Activated CD4-positive, alpha-beta memory T cell treated with anti-CD3 and anti-CD28 coated beads, Interleukin-2, amount 10 ng/mL, durations not matched to agents 7 days and 5 days (primary cell): Measurements from ENCODE around the gene MLC1. TPM values are rescaled to one million over a fixed set of nuclear protein-coding genes. Genes with fewer than 3 reads are reported as not detected.

ENCODE experiments used
- CTCF ChIA-PET: fragments of 350-600 bp; sonication (Branson Sonifier 250); formaldehyde crosslinking; loops from one replicate; lab custom pipeline; 2021; ENCODE audit warnings: antibody characterized with exemption, inconsistent platforms; lab: Charles Lee
- POLR2A ChIA-PET: fragments of 350-600 bp; sonication (Branson Sonifier 250); formaldehyde crosslinking; loops from one replicate; lab custom pipeline; 2021; ENCODE audit warnings: antibody characterized with exemption; lab: Charles Lee
- DNase-seq: peaks from one replicate; pipeline ENCODE4 v3.0.0-alpha.2; 2020
- H3K27ac Mint-ChIP-seq: one replicate; pipeline ENCODE4 v1.8.0; 2021; ENCODE audit warnings: mild to moderate bottlenecking, mixed read lengths
- H3K27me3 Mint-ChIP-seq: one replicate; pipeline ENCODE4 v1.8.0; 2021; ENCODE audit warnings: mixed read lengths
- H3K36me3 Mint-ChIP-seq: one replicate; pipeline ENCODE4 v1.8.0; 2021; ENCODE audit warnings: low read depth, mixed read lengths
- H3K4me1 Mint-ChIP-seq: one replicate; pipeline ENCODE4 v1.8.0; 2021; ENCODE audit warnings: mixed read lengths
- H3K4me3 Mint-ChIP-seq: one replicate; pipeline ENCODE4 v1.8.0; 2021; ENCODE audit warnings: mild to moderate bottlenecking, mixed read lengths
- H3K9me3 Mint-ChIP-seq: one replicate; pipeline ENCODE4 v1.8.0; 2021; ENCODE audit warnings: mixed read lengths
- total RNA-seq, 2 experiments: library from RNA; stranded (reverse); gene quantifications; one replicate each; pipeline ENCODE4 v1.2.3, GENCODE V29; 2021

The MLC1 gene
- total RNA-seq, 2 experiments from 2014 or later, result 0.30 to 0.50 TPM

GRCh38 chr22:50041361-50042065 lies 43.7 kb downstream of the MLC1 start:
- peaks cover 15% of the 10 kb centered on the region for H3K27me3 Mint-ChIP-seq
- no peak overlapping the region for H3K27ac Mint-ChIP-seq
- H3K4me1 Mint-ChIP-seq, result peaks cover 9% of the 10 kb centered on the region
- H3K9me3 Mint-ChIP-seq, result peaks cover 2% of the 10 kb centered on the region
- no peak for DNase-seq
- H3K36me3 Mint-ChIP-seq, result no peaks in the 10 kb centered on the region
- CTCF ChIA-PET, result no interaction called here
- POLR2A ChIA-PET, result no interaction called here
- H3K4me3 Mint-ChIP-seq, result no peak overlapping the region

GRCh38 chr22:50040717-50041116 lies 44.5 kb downstream of the MLC1 start:
- H3K4me3 Mint-ChIP-seq, result no peak overlapping the region
- ChIA-PET CTCF (interaction anchor here (1.0 kb wide), 1 partner anchor 10 kb away, joined by 4 read pairs; no protein-coding TSS in a partner anchor), POLR2A (no interaction called here)
- peaks cover 2% of the 10 kb centered on the region for H3K9me3 Mint-ChIP-seq
- H3K27ac Mint-ChIP-seq, result no peak overlapping the region
- peaks cover 9% of the 10 kb centered on the region for H3K4me1 Mint-ChIP-seq
- H3K36me3 Mint-ChIP-seq, result no peaks in the 10 kb centered on the region
- H3K27me3 Mint-ChIP-seq, result peaks cover 15% of the 10 kb centered on the region
- no peak for DNase-seq

GRCh38 chr22:50039669-50040443 lies 45.4 kb downstream of the MLC1 start:
- no peak for DNase-seq
- ChIA-PET CTCF (interaction anchor here (1.0 kb wide), 1 partner anchor 9 kb away, joined by 4 read pairs; no protein-coding TSS in a partner anchor), POLR2A (no interaction called here)
- Mint-ChIP-seq H3K36me3 (no peaks in the 10 kb centered on the region), H3K4me3 (no peak overlapping the region), H3K4me1 (peaks cover 10% of the 10 kb centered on the region), H3K9me3 (peaks cover 2% of the 10 kb centered on the region), H3K27ac (no peak overlapping the region), H3K27me3 (peaks cover 15% of the 10 kb centered on the region)

- no peak overlapping the region for H3K4me3 Mint-ChIP-seq
- peaks cover 11% of the 10 kb centered on the region for H3K4me1 Mint-ChIP-seq
- no peak for DNase-seq
- H3K9me3 Mint-ChIP-seq, result peaks cover 2% of the 10 kb centered on the region
- ChIA-PET POLR2A (no interaction called here), CTCF (interaction anchor here (0.6 kb wide), 1 partner anchor 146 kb away, joined by 3 read pairs; no protein-coding TSS in a partner anchor)
- peaks cover 8% of the 10 kb centered on the region for H3K27me3 Mint-ChIP-seq
- no peak overlapping the region for H3K27ac Mint-ChIP-seq
- H3K36me3 Mint-ChIP-seq, result no peaks in the 10 kb centered on the region
Observed at GRCh38 chr22:50035976-50036724, 49.1 kb downstream of the MLC1 start.

- no peak for DNase-seq
- peaks cover 8% of the 10 kb centered on the region for H3K27me3 Mint-ChIP-seq
- H3K4me1 Mint-ChIP-seq, result peaks cover 11% of the 10 kb centered on the region
- CTCF ChIA-PET, result no interaction called here
- no peaks in the 10 kb centered on the region for H3K36me3 Mint-ChIP-seq
- H3K4me3 Mint-ChIP-seq, result no peak overlapping the region
- H3K27ac Mint-ChIP-seq, result no peak overlapping the region
- H3K9me3 Mint-ChIP-seq, result peaks cover 2% of the 10 kb centered on the region
- POLR2A ChIA-PET, result interaction anchor here (0.9 to 1.1 kb wide), 2 partner anchors 65 to 110 kb away, joined by 3 read pairs; no protein-coding TSS in a partner anchor
Observed at GRCh38 chr22:50035131-50035881, 49.9 kb downstream of the MLC1 start.

GRCh38 chr22:50034126-50035081 lies 50.8 kb downstream of the MLC1 start:
- Mint-ChIP-seq H3K27me3 (peaks cover 8% of the 10 kb centered on the region), H3K4me3 (no peak overlapping the region), H3K9me3 (peaks cover 2% of the 10 kb centered on the region), H3K27ac (no peak overlapping the region), H3K4me1 (peaks cover 14% of the 10 kb centered on the region), H3K36me3 (no peaks in the 10 kb centered on the region)
- CTCF ChIA-PET, result no interaction called here
- DNase-seq, result peak; percentile 41
- POLR2A ChIA-PET, result interaction anchor here (0.9 to 1.1 kb wide), 2 partner anchors 64 to 109 kb away, joined by 3 read pairs; no protein-coding TSS in a partner anchor

GRCh38 chr22:50032941-50033601 lies 52.2 kb downstream of the MLC1 start:
- POLR2A ChIA-PET, result no interaction called here
- Mint-ChIP-seq H3K27ac (no peak overlapping the region), H3K9me3 (no peaks in the 10 kb centered on the region), H3K27me3 (peaks cover 8% of the 10 kb centered on the region), H3K4me3 (no peak overlapping the region), H3K36me3 (no peaks in the 10 kb centered on the region), H3K4me1 (peaks cover 16% of the 10 kb centered on the region)
- CTCF ChIA-PET, result interaction anchor here (0.5 kb wide), 1 partner anchor 72 kb away, joined by 3 read pairs; no protein-coding TSS in a partner anchor
- no peak for DNase-seq

GRCh38 chr22:50032109-50032871 lies 52.9 kb downstream of the MLC1 start:
- no peak overlapping the region for H3K27ac Mint-ChIP-seq
- H3K4me1 Mint-ChIP-seq, result peaks cover 22% of the 10 kb centered on the region
- H3K36me3 Mint-ChIP-seq, result no peaks in the 10 kb centered on the region
- no peak overlapping the region for H3K4me3 Mint-ChIP-seq
- CTCF ChIA-PET, result interaction anchor here (0.7 to 0.8 kb wide), 2 partner anchors 99 to 265 kb away, joined by 3 read pairs; no protein-coding TSS in a partner anchor
- H3K9me3 Mint-ChIP-seq, result no peaks in the 10 kb centered on the region
- POLR2A ChIA-PET, result interaction anchor here (2.6 kb wide), 1 partner anchor 102 kb away, joined by 21 read pairs; no protein-coding TSS in a partner anchor
- no peak for DNase-seq
- H3K27me3 Mint-ChIP-seq, result peaks cover 9% of the 10 kb centered on the region

- H3K27me3 Mint-ChIP-seq, result peaks cover 9% of the 10 kb centered on the region
- DNase-seq, result no peak
- H3K4me1 Mint-ChIP-seq, result peaks cover 24% of the 10 kb centered on the region
- H3K27ac Mint-ChIP-seq, result no peak overlapping the region
- ChIA-PET POLR2A (interaction anchor here (1.3 to 2.6 kb wide), 2 partner anchors 98 to 101 kb away, joined by 8 to 21 read pairs; no protein-coding TSS in a partner anchor), CTCF (interaction anchor here (0.7 to 1.8 kb wide), 12 partner anchors 35 to 264 kb away, joined by 3 to 58 read pairs (median 6); no protein-coding TSS in a partner anchor)
- no peaks in the 10 kb centered on the region for H3K36me3 Mint-ChIP-seq
- no peak overlapping the region for H3K4me3 Mint-ChIP-seq
- no peaks in the 10 kb centered on the region for H3K9me3 Mint-ChIP-seq
Observed at GRCh38 chr22:50031189-50032091, 53.8 kb downstream of the MLC1 start.
